Astrocyte (in vitro differentiated cells and primary cell): ENCODE results near the gene MT1M. TPM values are rescaled to one million over a fixed set of nuclear protein-coding genes. Genes with fewer than 3 reads are reported as not detected.

Source experiments
- DNase-seq: peaks from one replicate; pipeline ENCODE4 v3.0.0-alpha.2; 2010; ENCODE audit warnings: low read depth
- FAIRE-seq: peaks from 2 replicates; lab custom pipeline; 2011; peaks lifted over from hg19 to GRCh38; lab: Jason Lieb, UNC
- H2AFZ ChIP-seq: 2 replicates; pipeline ENCODE4 v1.6.0; 2012; ENCODE audit warnings: low read depth, low read length, inconsistent platforms
- H3K27ac ChIP-seq: 2 replicates; pipeline ENCODE4 v1.5.1; 2011; ENCODE audit warnings: low read depth, low read length, inconsistent platforms
- H3K27me3 ChIP-seq: 2 replicates; pipeline ENCODE4 v1.6.0; 2011; ENCODE audit warnings: low read length, inconsistent platforms; ENCODE audit not compliant: insufficient read depth
- H3K36me3 ChIP-seq: 2 replicates; pipeline ENCODE4 v1.5.1; 2011; ENCODE audit warnings: low read length, inconsistent platforms; ENCODE audit not compliant: insufficient read depth
- H3K4me1 ChIP-seq: 2 replicates; pipeline ENCODE4 v1.5.1; 2011; ENCODE audit warnings: low read length, inconsistent platforms; ENCODE audit not compliant: insufficient read depth
- H3K4me2 ChIP-seq: 2 replicates; pipeline ENCODE4 v1.6.0; 2012; ENCODE audit warnings: low read length, inconsistent platforms
- H3K4me3 ChIP-seq: 2 replicates; pipeline ENCODE4 v1.5.1; 2011; ENCODE audit warnings: low read depth, mild to moderate bottlenecking, low read length, inconsistent platforms; ENCODE audit not compliant: insufficient read depth
- H3K79me2 ChIP-seq: 2 replicates; pipeline ENCODE4 v1.6.0; 2012; ENCODE audit warnings: mild to moderate bottlenecking, low read length, inconsistent platforms; ENCODE audit not compliant: insufficient read depth
- H3K9ac ChIP-seq: 2 replicates; pipeline ENCODE4 v1.6.0; 2012; ENCODE audit warnings: mild to moderate bottlenecking, low read length, inconsistent platforms
- H3K9me3 ChIP-seq: 2 replicates; pipeline ENCODE4 v1.5.1; 2012; ENCODE audit warnings: low read depth, mild to moderate bottlenecking, low read length, inconsistent platforms; ENCODE audit not compliant: insufficient read depth
- H4K20me1 ChIP-seq: 2 replicates; pipeline ENCODE4 v1.6.0; 2012; ENCODE audit warnings: low read length, inconsistent platforms; ENCODE audit not compliant: insufficient read depth
- H3K27ac Mint-ChIP-seq: one replicate; pipeline ENCODE4 v1.8.0; 2021; ENCODE audit warnings: mild to moderate bottlenecking, mixed read lengths; ENCODE audit not compliant: unreplicated experiment
- H3K27me3 Mint-ChIP-seq: one replicate; pipeline ENCODE4 v1.8.0; 2021; ENCODE audit warnings: low read depth, mixed read lengths; ENCODE audit not compliant: unreplicated experiment
- H3K36me3 Mint-ChIP-seq: one replicate; pipeline ENCODE4 v1.8.0; 2021; ENCODE audit warnings: low read depth, mixed read lengths; ENCODE audit not compliant: unreplicated experiment
- H3K4me1 Mint-ChIP-seq: one replicate; pipeline ENCODE4 v1.8.0; 2021; ENCODE audit warnings: low read depth, mixed read lengths; ENCODE audit not compliant: unreplicated experiment
- H3K4me3 Mint-ChIP-seq: one replicate; pipeline ENCODE4 v1.8.0; 2021; ENCODE audit warnings: mild to moderate bottlenecking, moderate library complexity, mixed read lengths; ENCODE audit not compliant: unreplicated experiment
- H3K9me3 Mint-ChIP-seq: one replicate; pipeline ENCODE4 v1.8.0; 2021; ENCODE audit warnings: mild to moderate bottlenecking, mixed read lengths; ENCODE audit not compliant: unreplicated experiment
- CTCF ChIP-seq: IDR thresholded peaks from 2 replicates; pipeline ENCODE4 v1.5.1; 2011; ENCODE audit warnings: low read depth, mild to moderate bottlenecking, inconsistent platforms, low read length, moderate library complexity; ENCODE audit not compliant: insufficient read depth
- EZH2 ChIP-seq: IDR thresholded peaks from 2 replicates; pipeline ENCODE4 v1.6.1; 2012; ENCODE audit warnings: mild to moderate bottlenecking, low read length, inconsistent platforms; ENCODE audit not compliant: insufficient read depth
- total RNA-seq: library from RNA; stranded (reverse); gene quantifications from 2 replicates; pipeline ENCODE4 v1.2.1, GENCODE V29; 2021

MT1M gene
- total RNA-seq, 1 donor from 2014 or later: not detected

- Mint-ChIP-seq H3K4me3 (peak overlapping the region; percentile 82), H3K27ac (no peak overlapping the region), H3K36me3 (no peaks in the 10 kb centered on the region), H3K4me1 (peaks cover 1% of the 10 kb centered on the region), H3K27me3 (peaks cover 79% of the 10 kb centered on the region), H3K9me3 (no peaks in the 10 kb centered on the region)
- H3K9me3 ChIP-seq: no peaks in the 10 kb centered on the region
- H2AFZ ChIP-seq: peak overlapping the region; percentile 63
- peak; percentile 73 for TF ChIP-seq EZH2
- TF ChIP-seq CTCF: no peak
- H3K27ac ChIP-seq: no peak overlapping the region
- DNase-seq: no peak
- no peaks in the 10 kb centered on the region for H3K36me3 ChIP-seq
- peaks cover 59% of the 10 kb centered on the region for H3K27me3 ChIP-seq
- peak overlapping the region; percentile 75 for H3K4me2 ChIP-seq
- H3K4me1 ChIP-seq: peaks cover 18% of the 10 kb centered on the region
- H3K79me2 ChIP-seq: no peaks in the 10 kb centered on the region
- no peaks in the 10 kb centered on the region for H4K20me1 ChIP-seq
- peak overlapping the region; percentile 16 for H3K9ac ChIP-seq
- FAIRE-seq: no peak
- H3K4me3 ChIP-seq: peak overlapping the region; percentile 31
Observed at GRCh38 chr16:56658327-56658875, 25.9 kb downstream of the MT1M start.

GRCh38 chr16:56662357-56663354, 30.2 kb downstream of the MT1M start:
- Histone ChIP-seq H2AFZ (no peak overlapping the region), H3K36me3 (no peaks in the 10 kb centered on the region)
- H3K4me3 Mint-ChIP-seq: no peak overlapping the region

More at GRCh38 chr16:56662357-56663354, 30.2 kb downstream of the MT1M start:
- peaks cover 94% of the 10 kb centered on the region for H3K27me3 Mint-ChIP-seq
- no peak overlapping the region for H3K27ac Mint-ChIP-seq
- no peak overlapping the region for H3K9ac ChIP-seq
- no peak overlapping the region for H3K27ac ChIP-seq
- H3K27me3 ChIP-seq: peaks cover 96% of the 10 kb centered on the region
- TF ChIP-seq EZH2 (peak; percentile 75), CTCF (no peak)
- H3K9me3 Mint-ChIP-seq: no peaks in the 10 kb centered on the region
- no peak for DNase-seq
- no peaks in the 10 kb centered on the region for H3K79me2 ChIP-seq
- no peaks in the 10 kb centered on the region for H4K20me1 ChIP-seq
- no peaks in the 10 kb centered on the region for H3K9me3 ChIP-seq
- peaks cover 14% of the 10 kb centered on the region for H3K4me1 ChIP-seq
- FAIRE-seq: no peak
- no peaks in the 10 kb centered on the region for H3K36me3 Mint-ChIP-seq
- no peaks in the 10 kb centered on the region for H3K4me1 Mint-ChIP-seq
- H3K4me2 ChIP-seq: peak overlapping the region; percentile 62
- H3K4me3 ChIP-seq: no peak overlapping the region
